Measurements from ENCODE around the gene MADD. TPM values are rescaled to one million over a fixed set of nuclear protein-coding genes. Genes with fewer than 3 reads are reported as not detected.

The MADD gene
- total and polyA plus RNA-seq, 2 donors (not counting 1 experiment from before 2014, with no cell fraction given), result 7.0 to 15.4 TPM

DNA sequence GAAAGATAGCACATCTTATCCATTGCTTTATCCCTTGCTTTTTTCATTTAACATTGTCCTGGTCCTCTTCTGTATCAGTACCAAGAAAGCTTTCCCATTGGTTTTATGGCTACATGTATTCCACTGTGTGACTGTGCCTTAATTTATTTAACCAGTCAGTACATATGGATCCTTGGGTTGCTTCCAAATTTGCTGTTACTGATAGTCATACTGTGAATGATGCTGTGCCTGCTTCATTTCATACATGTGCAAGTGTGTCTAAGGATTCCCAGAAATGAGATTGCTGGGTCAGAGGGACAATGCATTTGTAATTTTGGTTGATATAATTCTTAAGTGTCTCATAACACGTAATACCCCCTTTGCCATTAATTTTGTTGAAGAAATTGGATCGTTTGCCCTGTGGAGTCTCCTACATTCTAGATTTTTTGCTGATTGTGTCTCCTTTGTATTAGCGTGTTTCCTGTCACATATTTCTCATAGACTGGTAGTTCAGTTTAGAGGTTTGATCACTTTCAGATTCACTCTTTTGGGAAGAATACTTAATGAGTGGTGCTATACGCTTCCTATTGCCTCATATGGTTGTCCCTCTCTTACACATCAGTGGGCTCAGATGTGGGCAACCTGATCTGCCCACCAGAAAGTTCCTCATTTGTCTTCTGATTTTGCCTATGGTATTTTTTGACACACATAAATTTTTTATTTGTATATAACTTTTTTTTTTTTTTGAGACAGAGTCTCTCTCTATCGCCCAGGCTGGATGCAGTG lies 47.3 kb downstream of the MADD start:
- H3K9ac ChIP-seq (ENCODE audit: insufficient read depth, low read length), result no peak overlapping the region
- no peak overlapping the region for H3K4me3 ChIP-seq (replicated peaks in 1 of 4; ENCODE audit: control extremely low read depth in 1 of 4, insufficient read depth in 1 of 4, low read depth in 3 of 4, low read length in 4 of 4)
- no peaks in the 10 kb centered on the region for H3K79me2 ChIP-seq (ENCODE audit: control insufficient read depth, insufficient read depth, low read length)
- no peaks in the 10 kb centered on the region for H3K9me3 ChIP-seq (ENCODE audit: control insufficient read depth, insufficient read depth, low read depth, low read length)
- H2AFZ ChIP-seq (ENCODE audit: low read length), result no peak overlapping the region
- H3K36me3 ChIP-seq (ENCODE audit: control insufficient read depth, insufficient read depth, low read length), result no peaks in the 10 kb centered on the region
- no peaks in the 10 kb centered on the region for H3K4me1 ChIP-seq (ENCODE audit: control insufficient read depth, extremely low read depth, insufficient read depth, low read length)
- H3K4me2 ChIP-seq (ENCODE audit: extremely low read depth, insufficient read depth, low read length), result no peak overlapping the region
- no peak overlapping the region for H3K27ac ChIP-seq (ENCODE audit: insufficient read depth, low read length)
- DNase-seq (ENCODE audit: low read depth in 2 of 2), result no peak
- no peaks in the 10 kb centered on the region for H4K20me1 ChIP-seq (ENCODE audit: control insufficient read depth, extremely low read depth, insufficient read depth, low read length)
- no peaks in the 10 kb centered on the region for H3K27me3 ChIP-seq (ENCODE audit: control insufficient read depth, insufficient read depth, low read length)
- TF ChIP-seq, protein P1, sequence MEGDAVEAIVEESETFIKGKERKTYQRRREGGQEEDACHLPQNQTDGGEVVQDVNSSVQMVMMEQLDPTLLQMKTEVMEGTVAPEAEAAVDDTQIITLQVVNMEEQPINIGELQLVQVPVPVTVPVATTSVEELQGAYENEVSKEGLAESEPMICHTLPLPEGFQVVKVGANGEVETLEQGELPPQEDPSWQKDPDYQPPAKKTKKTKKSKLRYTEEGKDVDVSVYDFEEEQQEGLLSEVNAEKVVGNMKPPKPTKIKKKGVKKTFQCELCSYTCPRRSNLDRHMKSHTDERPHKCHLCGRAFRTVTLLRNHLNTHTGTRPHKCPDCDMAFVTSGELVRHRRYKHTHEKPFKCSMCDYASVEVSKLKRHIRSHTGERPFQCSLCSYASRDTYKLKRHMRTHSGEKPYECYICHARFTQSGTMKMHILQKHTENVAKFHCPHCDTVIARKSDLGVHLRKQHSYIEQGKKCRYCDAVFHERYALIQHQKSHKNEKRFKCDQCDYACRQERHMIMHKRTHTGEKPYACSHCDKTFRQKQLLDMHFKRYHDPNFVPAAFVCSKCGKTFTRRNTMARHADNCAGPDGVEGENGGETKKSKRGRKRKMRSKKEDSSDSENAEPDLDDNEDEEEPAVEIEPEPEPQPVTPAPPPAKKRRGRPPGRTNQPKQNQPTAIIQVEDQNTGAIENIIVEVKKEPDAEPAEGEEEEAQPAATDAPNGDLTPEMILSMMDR (conservative IDR thresholded peaks at IDR 0.05 in 1 of 2, IDR thresholded peaks at IDR 0.05 in 1 of 2; ENCODE audit: low read depth in 1 of 2, low read length in 2 of 2), result no peak
- TF ChIP-seq EZH2 (IDR thresholded peaks at IDR 0.05; ENCODE audit: low read length, missing control alignments), result no peak

DNA sequence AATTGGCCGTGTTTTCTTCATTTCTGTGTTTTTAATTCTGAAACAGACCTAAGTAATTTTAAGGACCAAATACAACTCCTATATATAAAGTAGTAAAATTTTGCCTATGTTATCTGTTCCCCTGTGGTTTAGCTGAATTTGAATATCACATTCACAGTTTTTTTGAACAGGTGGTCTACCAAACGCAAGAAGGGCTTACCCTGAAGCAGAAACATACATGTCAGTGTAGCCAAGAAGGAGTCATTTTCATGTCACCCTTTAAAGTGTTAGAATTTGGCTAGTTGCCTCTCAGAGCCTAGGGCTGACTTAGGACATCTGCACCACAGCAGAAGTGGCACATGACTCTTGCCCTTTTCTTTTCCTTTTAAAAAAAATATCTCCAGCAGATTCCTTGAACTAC lies 48.2 kb downstream of the MADD start:
- H3K4me3 ChIP-seq (replicated peaks in 1 of 4; ENCODE audit: control extremely low read depth in 1 of 4, insufficient read depth in 1 of 4, low read depth in 3 of 4, low read length in 4 of 4), result no peak overlapping the region

GRCh38 chr11:47324520-47324919 lies 54.6 kb downstream of the MADD start:
- Histone ChIP-seq H3K4me2 (ENCODE audit: extremely low read depth, insufficient read depth, low read length) (no peak overlapping the region), H3K9me3 (ENCODE audit: control insufficient read depth, insufficient read depth, low read depth, low read length) (no peaks in the 10 kb centered on the region), H4K20me1 (ENCODE audit: control insufficient read depth, extremely low read depth, insufficient read depth, low read length) (no peaks in the 10 kb centered on the region), H2AFZ (ENCODE audit: low read length) (no peak overlapping the region), H3K4me3 (replicated peaks in 1 of 4; ENCODE audit: control extremely low read depth in 1 of 4, insufficient read depth in 1 of 4, low read depth in 3 of 4, low read length in 4 of 4) (no peak overlapping the region), H3K36me3 (ENCODE audit: control insufficient read depth, insufficient read depth, low read length) (peaks cover 10% of the 10 kb centered on the region), H3K79me2 (ENCODE audit: control insufficient read depth, insufficient read depth, low read length) (no peaks in the 10 kb centered on the region), H3K27ac (ENCODE audit: insufficient read depth, low read length) (no peak overlapping the region), H3K9ac (ENCODE audit: insufficient read depth, low read length) (no peak overlapping the region), H3K27me3 (ENCODE audit: control insufficient read depth, insufficient read depth, low read length) (no peaks in the 10 kb centered on the region), H3K4me1 (ENCODE audit: control insufficient read depth, extremely low read depth, insufficient read depth, low read length) (no peaks in the 10 kb centered on the region)
- TF ChIP-seq EZH2 (IDR thresholded peaks at IDR 0.05; ENCODE audit: low read length, missing control alignments), result no peak
- TF ChIP-seq, protein P1 (conservative IDR thresholded peaks at IDR 0.05 in 1 of 2, IDR thresholded peaks at IDR 0.05 in 1 of 2; ENCODE audit: low read depth in 1 of 2, low read length in 2 of 2), result no peak
- no peak for DNase-seq (ENCODE audit: low read depth in 2 of 2)

More for the DNA sequence above, 48.2 kb downstream of the MADD start:
- H3K4me1 ChIP-seq (ENCODE audit: control insufficient read depth, extremely low read depth, insufficient read depth, low read length), result no peaks in the 10 kb centered on the region
- no peaks in the 10 kb centered on the region for H3K36me3 ChIP-seq (ENCODE audit: control insufficient read depth, insufficient read depth, low read length)
- no peak overlapping the region for H3K27ac ChIP-seq (ENCODE audit: insufficient read depth, low read length)
- H3K9me3 ChIP-seq (ENCODE audit: control insufficient read depth, insufficient read depth, low read depth, low read length), result no peaks in the 10 kb centered on the region
- no peaks in the 10 kb centered on the region for H4K20me1 ChIP-seq (ENCODE audit: control insufficient read depth, extremely low read depth, insufficient read depth, low read length)
- no peak overlapping the region for H3K4me2 ChIP-seq (ENCODE audit: extremely low read depth, insufficient read depth, low read length)
- DNase-seq (ENCODE audit: low read depth in 2 of 2), result no peak
- no peaks in the 10 kb centered on the region for H3K27me3 ChIP-seq (ENCODE audit: control insufficient read depth, insufficient read depth, low read length)
- H2AFZ ChIP-seq (ENCODE audit: low read length), result no peak overlapping the region
- H3K79me2 ChIP-seq (ENCODE audit: control insufficient read depth, insufficient read depth, low read length), result no peaks in the 10 kb centered on the region
- TF ChIP-seq, protein P1 (conservative IDR thresholded peaks at IDR 0.05 in 1 of 2, IDR thresholded peaks at IDR 0.05 in 1 of 2; ENCODE audit: low read depth in 1 of 2, low read length in 2 of 2), result no peak
- TF ChIP-seq EZH2 (IDR thresholded peaks at IDR 0.05; ENCODE audit: low read length, missing control alignments), result no peak
- no peak overlapping the region for H3K9ac ChIP-seq (ENCODE audit: insufficient read depth, low read length)
